ENCODE results near the gene RAPGEF4. TPM values are rescaled to one million over a fixed set of nuclear protein-coding genes. Genes with fewer than 3 reads are reported as not detected.
"Not testable (repeated sequence)": the region's sequence is repeated elsewhere in the genome, so short reads cannot be mapped to it uniquely, and the experiment has no call there.

The RAPGEF4 gene
- total RNA-seq, 1 experiment from 2014 or later, result 0.62 TPM

DNA sequence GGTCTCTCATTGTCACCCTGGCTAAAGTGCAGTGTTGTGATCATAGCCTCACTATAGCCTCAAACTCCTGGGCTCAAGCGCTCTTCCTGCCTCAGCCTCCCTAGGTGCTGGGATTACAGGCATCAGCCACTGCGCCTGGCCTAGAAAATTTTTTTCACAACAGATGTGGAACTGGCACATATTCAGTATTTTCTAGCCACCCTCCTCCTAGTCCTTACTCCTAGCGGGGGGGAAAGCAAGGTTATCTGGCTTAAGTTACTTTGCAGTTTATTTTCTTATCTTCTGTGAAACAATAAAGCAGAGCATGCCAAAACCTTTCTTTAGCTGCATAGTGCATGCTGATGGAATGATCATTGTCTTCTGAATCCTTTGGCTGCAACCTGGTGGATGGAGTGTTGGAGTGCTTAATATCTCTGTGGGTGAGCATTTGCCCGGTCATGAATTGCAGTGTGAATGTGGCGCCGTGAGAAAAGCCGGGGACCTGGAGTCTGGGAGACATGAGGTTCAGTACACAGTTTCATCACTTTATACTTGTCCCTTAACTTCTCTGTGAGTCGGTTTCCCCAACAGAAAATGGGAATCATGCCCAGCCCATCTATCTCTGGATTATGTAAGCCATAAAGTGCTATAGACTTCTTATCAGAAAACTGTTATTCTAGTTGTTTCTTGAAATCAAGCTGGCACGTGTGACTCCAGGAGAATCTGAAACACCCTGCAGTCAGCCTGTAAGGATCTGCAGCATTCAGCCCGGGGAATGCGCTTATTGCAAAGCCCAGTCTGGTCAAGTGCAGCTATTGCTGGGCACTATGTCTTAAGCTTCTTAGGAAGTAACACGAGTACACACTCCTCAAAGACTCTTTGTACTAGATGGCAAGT lies 301.8 kb downstream of the RAPGEF4 start:
- in situ Hi-C loops (cut with HindIII; ENCODE audit: low pct_unique_long_range_greater_than_20kb, low sequenced_read_pairs), result no loop called here
- Histone ChIP-seq H3K27me3 (ENCODE audit: control insufficient read depth, insufficient read depth, low read length) (no peaks in the 10 kb centered on the region), H3K9me3 (ENCODE audit: control insufficient read depth, insufficient read depth, low read depth, low read length) (no peaks in the 10 kb centered on the region), H3K4me3 (ENCODE audit: low read depth in 2 of 2, low read length in 2 of 2) (no peak overlapping the region), H3K27ac (ENCODE audit: low read length) (peak overlapping the region; percentile 87), H3K36me3 (ENCODE audit: control insufficient read depth, insufficient read depth, low read length) (no peaks in the 10 kb centered on the region), H3K4me1 (ENCODE audit: control insufficient read depth, insufficient read depth, low read length) (peaks cover 36% of the 10 kb centered on the region)
- DNase-seq (ENCODE audit: low read depth, low spot score), result no peak
- intact Hi-C loops (cut with micrococcal nuclease; ENCODE audit: unreplicated experiment), result no loop called here
- ChIA-PET CTCF (interaction anchor here (0.5 to 0.6 kb wide), 2 partner anchors 47 to 179 kb away, joined by 4 to 5 read pairs; no protein-coding TSS in a partner anchor), POLR2A (no interaction called here)
- no peak for TF ChIP-seq POLR2AphosphoS5 (IDR thresholded peaks at IDR 0.05; ENCODE audit: low read depth, low read length)
- TF ChIP-seq, protein P1, sequence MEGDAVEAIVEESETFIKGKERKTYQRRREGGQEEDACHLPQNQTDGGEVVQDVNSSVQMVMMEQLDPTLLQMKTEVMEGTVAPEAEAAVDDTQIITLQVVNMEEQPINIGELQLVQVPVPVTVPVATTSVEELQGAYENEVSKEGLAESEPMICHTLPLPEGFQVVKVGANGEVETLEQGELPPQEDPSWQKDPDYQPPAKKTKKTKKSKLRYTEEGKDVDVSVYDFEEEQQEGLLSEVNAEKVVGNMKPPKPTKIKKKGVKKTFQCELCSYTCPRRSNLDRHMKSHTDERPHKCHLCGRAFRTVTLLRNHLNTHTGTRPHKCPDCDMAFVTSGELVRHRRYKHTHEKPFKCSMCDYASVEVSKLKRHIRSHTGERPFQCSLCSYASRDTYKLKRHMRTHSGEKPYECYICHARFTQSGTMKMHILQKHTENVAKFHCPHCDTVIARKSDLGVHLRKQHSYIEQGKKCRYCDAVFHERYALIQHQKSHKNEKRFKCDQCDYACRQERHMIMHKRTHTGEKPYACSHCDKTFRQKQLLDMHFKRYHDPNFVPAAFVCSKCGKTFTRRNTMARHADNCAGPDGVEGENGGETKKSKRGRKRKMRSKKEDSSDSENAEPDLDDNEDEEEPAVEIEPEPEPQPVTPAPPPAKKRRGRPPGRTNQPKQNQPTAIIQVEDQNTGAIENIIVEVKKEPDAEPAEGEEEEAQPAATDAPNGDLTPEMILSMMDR (IDR thresholded peaks at IDR 0.05), result no peak
- no peak for TF ChIP-seq TCF7L2 (IDR thresholded peaks at IDR 0.05; ENCODE audit: low read depth, low read length)
- TF ChIP-seq, protein P2, sequence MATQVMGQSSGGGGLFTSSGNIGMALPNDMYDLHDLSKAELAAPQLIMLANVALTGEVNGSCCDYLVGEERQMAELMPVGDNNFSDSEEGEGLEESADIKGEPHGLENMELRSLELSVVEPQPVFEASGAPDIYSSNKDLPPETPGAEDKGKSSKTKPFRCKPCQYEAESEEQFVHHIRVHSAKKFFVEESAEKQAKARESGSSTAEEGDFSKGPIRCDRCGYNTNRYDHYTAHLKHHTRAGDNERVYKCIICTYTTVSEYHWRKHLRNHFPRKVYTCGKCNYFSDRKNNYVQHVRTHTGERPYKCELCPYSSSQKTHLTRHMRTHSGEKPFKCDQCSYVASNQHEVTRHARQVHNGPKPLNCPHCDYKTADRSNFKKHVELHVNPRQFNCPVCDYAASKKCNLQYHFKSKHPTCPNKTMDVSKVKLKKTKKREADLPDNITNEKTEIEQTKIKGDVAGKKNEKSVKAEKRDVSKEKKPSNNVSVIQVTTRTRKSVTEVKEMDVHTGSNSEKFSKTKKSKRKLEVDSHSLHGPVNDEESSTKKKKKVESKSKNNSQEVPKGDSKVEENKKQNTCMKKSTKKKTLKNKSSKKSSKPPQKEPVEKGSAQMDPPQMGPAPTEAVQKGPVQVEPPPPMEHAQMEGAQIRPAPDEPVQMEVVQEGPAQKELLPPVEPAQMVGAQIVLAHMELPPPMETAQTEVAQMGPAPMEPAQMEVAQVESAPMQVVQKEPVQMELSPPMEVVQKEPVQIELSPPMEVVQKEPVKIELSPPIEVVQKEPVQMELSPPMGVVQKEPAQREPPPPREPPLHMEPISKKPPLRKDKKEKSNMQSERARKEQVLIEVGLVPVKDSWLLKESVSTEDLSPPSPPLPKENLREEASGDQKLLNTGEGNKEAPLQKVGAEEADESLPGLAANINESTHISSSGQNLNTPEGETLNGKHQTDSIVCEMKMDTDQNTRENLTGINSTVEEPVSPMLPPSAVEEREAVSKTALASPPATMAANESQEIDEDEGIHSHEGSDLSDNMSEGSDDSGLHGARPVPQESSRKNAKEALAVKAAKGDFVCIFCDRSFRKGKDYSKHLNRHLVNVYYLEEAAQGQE (IDR thresholded peaks at IDR 0.05; ENCODE audit: insufficient read depth in 1 of 2, low read depth in 2 of 2, low read length in 1 of 2), result no peak
- no peak for TF ChIP-seq SIN3A (IDR thresholded peaks at IDR 0.05; ENCODE audit: borderline replicate concordance, insufficient read depth, low read depth, low read length)
- peak; percentile 78 for ATAC-seq
- no TSS peak for BruUV-seq (replicated peaks)

DNA sequence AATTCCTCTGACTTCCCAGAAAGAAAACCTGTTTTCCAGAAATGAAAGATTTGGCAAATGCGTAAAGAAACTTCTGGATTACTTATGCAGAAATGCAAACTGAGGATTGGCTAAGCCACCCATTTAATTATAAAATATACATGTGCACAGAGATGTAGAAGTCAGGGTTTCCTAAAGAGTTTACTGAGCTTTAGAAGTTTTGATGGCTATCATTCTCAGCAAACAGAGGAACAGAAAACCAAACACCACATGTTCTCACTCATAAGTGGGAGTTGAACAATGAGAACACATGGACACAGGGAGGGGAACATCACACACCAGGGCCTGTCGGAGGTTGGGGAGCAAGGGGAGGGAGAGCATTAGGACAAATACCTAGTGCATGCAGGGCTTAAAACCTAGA lies 302.6 kb downstream of the RAPGEF4 start:
- POLR2A ChIA-PET; H3K9me3 ChIP-seq (ENCODE audit: control insufficient read depth, insufficient read depth, low read depth, low read length); CTCF ChIA-PET; H3K4me3 ChIP-seq (ENCODE audit: low read depth in 2 of 2, low read length in 2 of 2); BruUV-seq (replicated peaks); H3K27me3 ChIP-seq (ENCODE audit: control insufficient read depth, insufficient read depth, low read length); in situ Hi-C loops (cut with HindIII; ENCODE audit: low pct_unique_long_range_greater_than_20kb, low sequenced_read_pairs); H3K36me3 ChIP-seq (ENCODE audit: control insufficient read depth, insufficient read depth, low read length); intact Hi-C loops (cut with micrococcal nuclease; ENCODE audit: unreplicated experiment); DNase-seq (ENCODE audit: low read depth, low spot score): not testable (repeated sequence)
- peak; percentile 35 for ATAC-seq
- H3K4me1 ChIP-seq (ENCODE audit: control insufficient read depth, insufficient read depth, low read length), result peaks cover 36% of the 10 kb centered on the region
- TF ChIP-seq TCF7L2 (IDR thresholded peaks at IDR 0.05; ENCODE audit: low read depth, low read length), result peak; percentile 24; the same call in 1 of the 2 replicates
- H3K27ac ChIP-seq (ENCODE audit: low read length), result peak overlapping the region; percentile 87

DNA sequence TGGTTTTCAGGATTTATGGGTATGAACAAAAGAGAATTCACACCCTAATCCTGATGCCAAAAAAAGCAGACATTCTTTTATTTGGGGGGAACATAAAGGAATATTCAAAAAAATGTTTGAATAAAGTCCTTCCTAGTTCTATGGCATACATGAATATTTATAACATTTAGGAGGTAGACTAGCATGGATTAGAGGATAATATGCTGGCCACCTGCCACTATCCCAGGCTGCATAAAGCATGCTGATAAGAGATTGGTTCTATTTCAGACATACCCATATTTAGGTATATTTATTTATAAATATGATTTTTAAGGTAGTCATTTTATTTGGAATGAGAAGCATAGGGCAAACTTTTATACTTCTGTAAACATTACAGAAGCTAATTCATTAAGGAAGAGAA lies 305.1 kb downstream of the RAPGEF4 start:
- in situ Hi-C loops (cut with HindIII; ENCODE audit: low pct_unique_long_range_greater_than_20kb, low sequenced_read_pairs) (no loop called here), intact Hi-C loops (cut with micrococcal nuclease; ENCODE audit: unreplicated experiment) (no loop called here)
- no TSS peak for BruUV-seq (replicated peaks)
- no peak overlapping the region for H3K4me3 ChIP-seq (ENCODE audit: low read depth in 2 of 2, low read length in 2 of 2)
- CTCF ChIA-PET, result no interaction called here
- no peaks in the 10 kb centered on the region for H3K27me3 ChIP-seq (ENCODE audit: control insufficient read depth, insufficient read depth, low read length)
- POLR2A ChIA-PET, result no interaction called here
- no peak for ATAC-seq
- no peaks in the 10 kb centered on the region for H3K36me3 ChIP-seq (ENCODE audit: control insufficient read depth, insufficient read depth, low read length)
- peaks cover 54% of the 10 kb centered on the region for H3K4me1 ChIP-seq (ENCODE audit: control insufficient read depth, insufficient read depth, low read length)
- H3K9me3 ChIP-seq (ENCODE audit: control insufficient read depth, insufficient read depth, low read depth, low read length), result no peaks in the 10 kb centered on the region
- DNase-seq (ENCODE audit: low read depth, low spot score), result no peak
- TF ChIP-seq SIN3A (IDR thresholded peaks at IDR 0.05; ENCODE audit: borderline replicate concordance, insufficient read depth, low read depth, low read length) (no peak), TCF7L2 (IDR thresholded peaks at IDR 0.05; ENCODE audit: low read depth, low read length) (no peak), POLR2AphosphoS5 (IDR thresholded peaks at IDR 0.05; ENCODE audit: low read depth, low read length) (no peak)
- TF ChIP-seq, protein P1 (IDR thresholded peaks at IDR 0.05), result no peak
- TF ChIP-seq, protein P2 (IDR thresholded peaks at IDR 0.05; ENCODE audit: insufficient read depth in 1 of 2, low read depth in 2 of 2, low read length in 1 of 2), result no peak
- peak overlapping the region; percentile 74; the same call in 1 of the 2 replicates for H3K27ac ChIP-seq (ENCODE audit: low read length)

Measured in Panc1 (cell line).